HL-60 (cell line): ENCODE results near the gene CCDC190.

Source experiments
- CTCF ChIP-seq: IDR thresholded peaks from one replicate; pipeline ENCODE4 v1.5.1; 2011; ENCODE audit warnings: low read length, control low read depth, inconsistent platforms; ENCODE audit not compliant: insufficient read depth
- POLR2AphosphoS5 ChIP-seq: IDR thresholded peaks from 2 replicates; pipeline ENCODE4 v1.6.1; 2012; ENCODE audit warnings: low read depth
- REST ChIP-seq: IDR thresholded peaks from 2 replicates; pipeline ENCODE4 v1.6.1; 2012; ENCODE audit warnings: low read depth; ENCODE audit not compliant: insufficient replicate concordance

GRCh38 chr1:162876751-162877150 is 15.8 kb upstream of the CCDC190 start:
- TF ChIP-seq CTCF (no peak), POLR2AphosphoS5 (no peak), REST (no peak)
